ENCODE measurements around the gene PGAM2.

DNA sequence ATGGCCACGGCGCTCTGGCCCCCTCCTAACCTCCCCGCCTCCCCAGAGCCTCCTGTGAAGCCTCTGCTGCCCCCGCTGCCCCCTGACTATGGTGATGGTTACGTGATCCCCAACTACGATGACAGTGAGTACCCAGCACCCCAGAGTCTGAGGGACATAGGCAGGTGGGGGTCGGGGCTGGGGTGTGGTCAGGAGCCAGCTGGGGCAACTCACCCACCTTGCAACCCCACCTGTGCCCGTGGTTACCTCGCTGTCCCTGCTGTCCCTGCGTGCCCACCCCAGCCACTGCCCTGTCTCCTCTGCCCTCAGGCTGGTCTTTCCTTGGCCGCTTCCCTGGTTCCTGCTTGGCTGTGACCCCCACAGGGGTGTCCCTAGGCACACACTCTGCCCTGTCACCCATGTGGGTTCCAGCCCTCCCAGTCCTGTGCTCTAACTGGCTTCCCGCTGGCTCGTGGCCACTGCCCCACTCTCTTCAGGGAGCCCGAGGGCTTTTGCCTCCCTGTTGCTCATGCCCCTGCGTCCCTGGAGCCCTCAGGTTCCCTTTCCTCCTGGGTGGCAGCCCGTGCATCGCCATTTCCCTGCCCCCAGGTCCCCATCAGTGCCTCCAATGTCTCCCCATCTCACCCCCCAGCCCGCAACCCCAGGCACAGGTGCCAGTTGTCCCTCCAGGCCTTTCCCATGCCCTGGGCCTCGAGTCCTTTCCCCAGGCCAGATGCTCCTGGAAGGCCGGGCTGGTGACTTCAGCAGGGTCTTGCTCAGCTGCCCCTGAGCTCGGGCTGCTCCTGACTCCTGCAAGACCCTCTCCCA is 42.8 kb upstream of the PGAM2 start:
- no peak for TF ChIP-seq GATA3 (IDR thresholded peaks at IDR 0.05; ENCODE audit: low read depth, low read length)
- no peak for TF ChIP-seq GATA2 (IDR thresholded peaks at IDR 0.05; ENCODE audit: low read depth, low read length)
